NCI-H2171 (cell line): Measurements from ENCODE around the gene DENND1A.
A peak's percentile ranks its signal among the peaks of the same experiment; 100 is the strongest.

Experiments
- DNase-seq: peaks from one replicate; lab custom pipeline; 2025; lab: John Stamatoyannopoulos, UW

DENND1A gene

GRCh38 chr9:123369296-123369695, 560.6 kb downstream of the DENND1A start:
- DNase-seq = no peak

GRCh38 chr9:123368536-123369153, 561.3 kb downstream of the DENND1A start:
- DNase-seq = no peak

GRCh38 chr9:123368023-123368422, 561.9 kb downstream of the DENND1A start:
- DNase-seq = no peak

- DNase-seq = no peak
These were observed 563.9 kb downstream of the DENND1A start for GRCh38 chr9:123365881-123366528.

GRCh38 chr9:123365287-123365880, 564.5 kb downstream of the DENND1A start:
- DNase-seq = no peak

- DNase-seq = no peak
These were observed 565.6 kb downstream of the DENND1A start for GRCh38 chr9:123364241-123364824.

GRCh38 chr9:123362856-123363255, 567.1 kb downstream of the DENND1A start:
- no peak for DNase-seq

- DNase-seq = no peak
These were observed 568.0 kb downstream of the DENND1A start for GRCh38 chr9:123361731-123362510.

GRCh38 chr9:123361086-123361730, 568.7 kb downstream of the DENND1A start:
- DNase-seq = no peak

- DNase-seq = peak; percentile 73
These were observed 569.5 kb downstream of the DENND1A start for GRCh38 chr9:123360161-123361085.

- DNase-seq = no peak
These were observed 570.4 kb downstream of the DENND1A start for GRCh38 chr9:123359546-123359945.

GRCh38 chr9:123359106-123359505, 570.8 kb downstream of the DENND1A start:
- no peak for DNase-seq

GRCh38 chr9:123358181-123358905, 571.6 kb downstream of the DENND1A start:
- DNase-seq = no peak

GRCh38 chr9:123357743-123358059, 572.2 kb downstream of the DENND1A start:
- no peak for DNase-seq

GRCh38 chr9:123356851-123357742, 572.8 kb downstream of the DENND1A start:
- no peak for DNase-seq

GRCh38 chr9:123355761-123356431, 574.0 kb downstream of the DENND1A start, which contains the start of gene CRB2:
TSS of gene CRB2 (plus strand) at chr9:123356197. CDS start at chr9:123356261, 64 bp downstream.
- DNase-seq = no peak

GRCh38 chr9:123354806-123355508, 575.0 kb downstream of the DENND1A start:
- DNase-seq = no peak
